WTC11 (cell line): ENCODE data around the gene HUS1. TPM values are rescaled to one million over a fixed set of nuclear protein-coding genes. Genes with fewer than 3 reads are reported as not detected.
A peak's percentile ranks its signal among the peaks of the same experiment; 100 is the strongest.

ENCODE experiments used
- ATAC-seq: fragments of 200-7000 bp; cut with Tn5 transposase; 2 replicates; pipeline ENCODE4 v1.10.0; 2021; ENCODE audit warnings: mild to moderate bottlenecking, moderate library complexity
- CTCF ChIA-PET: fragments of 300-600 bp; sonication (Branson Sonifier 250); formaldehyde crosslinking; loops from one replicate; lab custom pipeline; 2021; ENCODE audit warnings: antibody characterized with exemption; lab: Charles Lee
- POLR2A ChIA-PET: fragments of 350-600 bp; sonication (Branson Sonifier 250); formaldehyde crosslinking; loops from one replicate; lab custom pipeline; 2021; ENCODE audit warnings: antibody characterized with exemption; lab: Charles Lee
- DNase-seq: peaks from one replicate; pipeline ENCODE4 v3.0.0; 2021; ENCODE audit warnings: low spot score
- H3K27ac Mint-ChIP-seq: 2 replicates; pipeline ENCODE4 v1.8.0; 2021; ENCODE audit warnings: mixed read lengths
- H3K27me3 Mint-ChIP-seq: 2 replicates; pipeline ENCODE4 v1.8.0; 2021; ENCODE audit warnings: low read depth, mild to moderate bottlenecking, moderate library complexity, mixed read lengths
- H3K36me3 Mint-ChIP-seq: 2 replicates; pipeline ENCODE4 v1.8.0; 2021; ENCODE audit warnings: mixed read lengths
- H3K4me1 Mint-ChIP-seq: 2 replicates; pipeline ENCODE4 v1.8.0; 2022; ENCODE audit warnings: mixed read lengths
- H3K4me3 Mint-ChIP-seq: 2 replicates; pipeline ENCODE4 v1.8.0; 2021; ENCODE audit warnings: mild to moderate bottlenecking, moderate library complexity, mixed read lengths
- H3K9me3 Mint-ChIP-seq: 2 replicates; pipeline ENCODE4 v1.8.0; 2021; ENCODE audit warnings: mixed read lengths
- ATF1 ChIP-seq: sonication (generic); formaldehyde crosslinking; IDR thresholded peaks from 2 replicates; pipeline ENCODE4 v1.8.1; 2023; ENCODE audit warnings: mild to moderate bottlenecking, moderate library complexity, missing genetic modification reagents
- CDX4 ChIP-seq: fragments of 250-450 bp; sonication (Bioruptor Pico); IDR thresholded peaks from 2 replicates; pipeline ENCODE4 v1.9.0; 2021; ENCODE audit warnings: moderate library complexity, mild to moderate bottlenecking, inconsistent platforms, borderline replicate concordance
- CREB1 ChIP-seq: sonication (generic); formaldehyde crosslinking; IDR thresholded peaks from 2 replicates; pipeline ENCODE4 v1.8.0; 2023; ENCODE audit warnings: mild to moderate bottlenecking, missing genetic modification reagents
- E2F1 ChIP-seq: sonication (generic); formaldehyde crosslinking; IDR thresholded peaks from 2 replicates; pipeline ENCODE4 v1.8.0; 2022; ENCODE audit warnings: mild to moderate bottlenecking, missing genetic modification reagents
- E2F4 ChIP-seq: sonication (generic); formaldehyde crosslinking; IDR thresholded peaks from 2 replicates; pipeline ENCODE4 v1.8.1; 2022; ENCODE audit warnings: low read depth, mild to moderate bottlenecking, moderate library complexity, missing genetic modification reagents, borderline replicate concordance
- GABPB1 ChIP-seq: sonication (generic); formaldehyde crosslinking; IDR thresholded peaks from 2 replicates; pipeline ENCODE4 v1.8.1; 2023; ENCODE audit warnings: mild to moderate bottlenecking, missing genetic modification reagents
- GRHL2 ChIP-seq: fragments of 250-450 bp; sonication (Bioruptor Pico); IDR thresholded peaks from 2 replicates; pipeline ENCODE4 v1.8.0; 2022; ENCODE audit warnings: mild to moderate bottlenecking, moderate library complexity; ENCODE audit not compliant: insufficient replicate concordance, severe bottlenecking
- IRF1 ChIP-seq: sonication (generic); formaldehyde crosslinking; IDR thresholded peaks from 2 replicates; pipeline ENCODE4 v1.8.0; 2023; ENCODE audit warnings: missing genetic modification reagents
- NR1H2 ChIP-seq: sonication (generic); formaldehyde crosslinking; IDR thresholded peaks from 2 replicates; pipeline ENCODE4 v1.9.0; 2021; ENCODE audit warnings: mild to moderate bottlenecking, moderate library complexity, missing genetic modification reagents
- NR3C1 ChIP-seq: sonication (generic); formaldehyde crosslinking; conservative IDR thresholded peaks from 2 replicates; pipeline ENCODE4 v1.8.1; 2023; ENCODE audit warnings: low read depth, mild to moderate bottlenecking, missing genetic modification reagents
- PRDM15 ChIP-seq: sonication (generic); formaldehyde crosslinking; IDR thresholded peaks from 2 replicates; pipeline ENCODE4 v1.8.0; 2022; ENCODE audit warnings: missing genetic modification reagents
- SMAD3 ChIP-seq: sonication (generic); formaldehyde crosslinking; IDR thresholded peaks from 2 replicates; pipeline ENCODE4 v1.8.0; 2022; ENCODE audit warnings: missing genetic modification reagents, mild to moderate bottlenecking, borderline replicate concordance
- STAT6 ChIP-seq: sonication (generic); formaldehyde crosslinking; conservative IDR thresholded peaks from 2 replicates; pipeline ENCODE4 v1.8.1; 2023; ENCODE audit warnings: mild to moderate bottlenecking, low read depth, missing genetic modification reagents, moderate library complexity
- TEAD1 ChIP-seq: sonication (generic); formaldehyde crosslinking; IDR thresholded peaks from 2 replicates; pipeline ENCODE4 v1.8.0; 2022; ENCODE audit warnings: mild to moderate bottlenecking, missing genetic modification reagents
- TP53 ChIP-seq: sonication (generic); formaldehyde crosslinking; IDR thresholded peaks from 2 replicates; pipeline ENCODE4 v1.8.1; 2023; ENCODE audit warnings: mild to moderate bottlenecking, missing genetic modification reagents
- USF2 ChIP-seq: sonication (generic); formaldehyde crosslinking; IDR thresholded peaks from 2 replicates; pipeline ENCODE4 v1.8.1; 2023; ENCODE audit warnings: mild to moderate bottlenecking, missing genetic modification reagents, moderate library complexity
- ZNF232 ChIP-seq: sonication (generic); formaldehyde crosslinking; IDR thresholded peaks from 2 replicates; pipeline ENCODE4 v1.8.0; 2022; ENCODE audit warnings: mild to moderate bottlenecking, missing genetic modification reagents
- ZNF281 ChIP-seq: sonication (generic); formaldehyde crosslinking; IDR thresholded peaks from 2 replicates; pipeline ENCODE4 v1.8.0; 2023; ENCODE audit warnings: mild to moderate bottlenecking, missing genetic modification reagents
- ZNF671 ChIP-seq: fragments of 250-450 bp; sonication (Bioruptor Pico); IDR thresholded peaks from 2 replicates; pipeline ENCODE4 v1.8.0; 2021; ENCODE audit warnings: mild to moderate bottlenecking
- total RNA-seq: library from RNA; stranded (reverse); gene quantifications from 3 replicates; pipeline ENCODE4 v1.2.3, GENCODE V29; 2021

HUS1 gene
- total RNA-seq, 1 experiment from 2014 or later = 33.4 TPM

- TF ChIP-seq GABPB1 (CRISPR knock-in tag) = no peak
- TF ChIP-seq ZNF281 (CRISPR knock-in tag) = no peak
- no peak for TF ChIP-seq E2F4 (CRISPR knock-in tag)
- no peak for TF ChIP-seq TP53
Measured at GRCh38 chr7:48009954-48010353, 30.5 kb upstream of the HUS1 start (continued).

- ChIA-PET CTCF (interaction anchor here (0.6 to 1.3 kb wide), 4 partner anchors 18 to 101 kb away, joined by 3 to 6 read pairs (median 4); partner anchors contain the start of gene UPP1), POLR2A (no interaction called here)
- TF ChIP-seq CDX4 (CRISPR knock-in tag) = no peak
- no peak for TF ChIP-seq NR1H2 (CRISPR knock-in tag)
- DNase-seq = no peak
- Mint-ChIP-seq H3K4me1 (peaks cover 13% of the 10 kb centered on the region), H3K27me3 (peaks cover 4% of the 10 kb centered on the region; the same call in 1 of the 2 replicates), H3K27ac (no peak overlapping the region), H3K36me3 (no peaks in the 10 kb centered on the region), H3K4me3 (no peak overlapping the region), H3K9me3 (peaks cover 6% of the 10 kb centered on the region; the same call in 1 of the 2 replicates)
- ATAC-seq = peak; percentile 60
Measured at GRCh38 chr7:48009257-48009656, 29.8 kb upstream of the HUS1 start.

GRCh38 chr7:48006866-48007265 is 27.5 kb upstream of the HUS1 start:
- CTCF ChIA-PET = interaction anchor here (0.9 kb wide), 1 partner anchor 96 kb away, joined by 3 read pairs; no protein-coding TSS in a partner anchor
- TF ChIP-seq ZNF671 (CRISPR knock-in tag) (no peak), CREB1 (CRISPR knock-in tag) (no peak), ATF1 (CRISPR knock-in tag) (no peak), GRHL2 (no peak), TEAD1 (CRISPR knock-in tag) (no peak), E2F1 (CRISPR knock-in tag) (no peak), SMAD3 (CRISPR knock-in tag) (no peak), ZNF232 (CRISPR knock-in tag) (no peak), STAT6 (CRISPR knock-in tag) (no peak), USF2 (CRISPR knock-in tag) (no peak), NR3C1 (CRISPR knock-in tag) (no peak), IRF1 (no peak), PRDM15 (CRISPR knock-in tag) (no peak)

More at GRCh38 chr7:48006866-48007265, 27.5 kb upstream of the HUS1 start:
- POLR2A ChIA-PET = no interaction called here
- Mint-ChIP-seq H3K4me3 (no peak overlapping the region), H3K9me3 (peaks cover 10% of the 10 kb centered on the region), H3K4me1 (peaks cover 13% of the 10 kb centered on the region), H3K27ac (no peak overlapping the region), H3K27me3 (peaks cover 4% of the 10 kb centered on the region; the same call in 1 of the 2 replicates), H3K36me3 (no peaks in the 10 kb centered on the region)
- ATAC-seq (no peak), DNase-seq (no peak)
